ENCODE data around the gene NCAPG.

NCAPG gene

GRCh38 chr4:17766826-17767458, 43.8 kb upstream of the NCAPG start:
- no peak overlapping the region for H3K4me3 ChIP-seq (ENCODE audit: low read depth, low read length)
- TF ChIP-seq, protein P1, sequence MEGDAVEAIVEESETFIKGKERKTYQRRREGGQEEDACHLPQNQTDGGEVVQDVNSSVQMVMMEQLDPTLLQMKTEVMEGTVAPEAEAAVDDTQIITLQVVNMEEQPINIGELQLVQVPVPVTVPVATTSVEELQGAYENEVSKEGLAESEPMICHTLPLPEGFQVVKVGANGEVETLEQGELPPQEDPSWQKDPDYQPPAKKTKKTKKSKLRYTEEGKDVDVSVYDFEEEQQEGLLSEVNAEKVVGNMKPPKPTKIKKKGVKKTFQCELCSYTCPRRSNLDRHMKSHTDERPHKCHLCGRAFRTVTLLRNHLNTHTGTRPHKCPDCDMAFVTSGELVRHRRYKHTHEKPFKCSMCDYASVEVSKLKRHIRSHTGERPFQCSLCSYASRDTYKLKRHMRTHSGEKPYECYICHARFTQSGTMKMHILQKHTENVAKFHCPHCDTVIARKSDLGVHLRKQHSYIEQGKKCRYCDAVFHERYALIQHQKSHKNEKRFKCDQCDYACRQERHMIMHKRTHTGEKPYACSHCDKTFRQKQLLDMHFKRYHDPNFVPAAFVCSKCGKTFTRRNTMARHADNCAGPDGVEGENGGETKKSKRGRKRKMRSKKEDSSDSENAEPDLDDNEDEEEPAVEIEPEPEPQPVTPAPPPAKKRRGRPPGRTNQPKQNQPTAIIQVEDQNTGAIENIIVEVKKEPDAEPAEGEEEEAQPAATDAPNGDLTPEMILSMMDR (IDR thresholded peaks at IDR 0.05; ENCODE audit: low read depth, low read length) = no peak

DNA sequence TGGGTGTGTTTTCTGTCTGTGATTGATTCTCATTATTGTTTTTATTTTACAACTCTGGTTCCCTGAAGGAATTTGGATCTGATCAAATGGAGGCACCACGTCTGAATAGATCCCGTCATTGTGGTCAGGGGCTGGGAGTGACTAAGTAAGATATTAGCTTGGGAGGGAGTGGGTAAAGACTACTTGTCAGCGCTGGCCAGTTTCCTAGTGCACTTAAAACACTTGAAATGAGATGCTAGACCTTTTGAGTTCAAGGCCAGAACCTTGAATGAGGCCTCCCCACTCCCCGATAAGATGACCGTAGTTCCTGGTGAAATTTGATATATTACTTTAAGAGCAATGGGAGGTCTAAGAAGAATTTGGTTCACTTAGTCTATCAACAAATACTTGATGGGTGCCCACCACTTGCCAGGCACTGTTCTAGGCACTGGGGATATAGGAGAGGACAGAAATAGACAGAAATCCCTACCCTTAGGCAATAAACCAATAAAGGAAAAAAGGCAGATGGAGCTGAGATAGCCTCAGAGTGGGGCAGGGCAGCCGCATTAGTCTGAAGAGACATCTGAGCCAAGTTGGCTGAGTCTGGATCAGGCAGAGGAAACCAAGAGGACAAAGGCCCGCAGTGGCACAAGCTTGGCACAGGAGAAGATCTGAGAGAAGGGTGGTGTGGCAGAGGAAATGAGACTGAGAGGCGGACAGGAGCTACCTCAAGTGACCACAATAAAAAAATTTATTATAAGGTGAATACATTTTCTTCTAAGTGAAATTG, 41.2 kb upstream of the NCAPG start:
- H3K4me3 ChIP-seq (ENCODE audit: low read depth, low read length) = no peak overlapping the region
- TF ChIP-seq, protein P1 (IDR thresholded peaks at IDR 0.05; ENCODE audit: low read depth, low read length) = no peak

DNA sequence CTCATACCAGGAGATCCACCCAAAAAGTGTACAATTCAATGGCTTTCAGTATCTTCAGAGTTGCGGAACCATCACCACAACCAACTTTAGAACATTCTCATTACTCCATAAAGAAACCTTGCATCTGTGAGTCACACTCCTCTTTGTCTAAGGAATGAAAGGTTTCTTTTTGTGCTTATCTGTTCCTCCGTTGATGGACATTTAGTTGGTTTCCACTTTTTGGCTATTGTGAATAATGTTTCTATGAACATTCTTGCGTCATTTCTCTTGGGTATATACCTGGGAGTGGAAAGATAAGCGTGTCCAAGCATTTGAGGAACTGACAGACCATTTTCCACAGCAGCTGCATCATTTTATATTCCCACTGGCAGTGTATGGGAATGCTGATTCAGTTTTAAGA, 39.9 kb upstream of the NCAPG start:
- TF ChIP-seq, protein P1 (IDR thresholded peaks at IDR 0.05; ENCODE audit: low read depth, low read length) = no peak

GRCh38 chr4:17771284-17771908, 39.4 kb upstream of the NCAPG start:
- TF ChIP-seq, protein P1 (IDR thresholded peaks at IDR 0.05; ENCODE audit: low read depth, low read length) = no peak
- H3K4me3 ChIP-seq (ENCODE audit: low read depth, low read length) = no peak overlapping the region

More for the DNA sequence above, 39.9 kb upstream of the NCAPG start:
- H3K4me3 ChIP-seq (ENCODE audit: low read depth, low read length) = no peak overlapping the region

GRCh38 chr4:17773135-17773698, 37.6 kb upstream of the NCAPG start:
- TF ChIP-seq, protein P1 (IDR thresholded peaks at IDR 0.05; ENCODE audit: low read depth, low read length) = no peak

GRCh38 chr4:17778431-17778830, 32.3 kb upstream of the NCAPG start:
- no peak overlapping the region for H3K4me3 ChIP-seq (ENCODE audit: low read depth, low read length)
- TF ChIP-seq, protein P1 (IDR thresholded peaks at IDR 0.05; ENCODE audit: low read depth, low read length) = no peak

More at GRCh38 chr4:17773135-17773698, 37.6 kb upstream of the NCAPG start:
- H3K4me3 ChIP-seq (ENCODE audit: low read depth, low read length) = no peak overlapping the region

All from WI38 (cell line).